HG03108 (cell line): ENCODE data around the gene MAD1L1.

ENCODE experiments used
- ATAC-seq: cut with Tn5 transposase; IDR thresholded peaks from one replicate; pipeline ENCODE4 v1.9.1; 2021; ENCODE audit warnings: moderate library complexity; ENCODE audit not compliant: unreplicated experiment

MAD1L1 gene

GRCh38 chr7:1965579-1966294 is 267.0 kb downstream of the MAD1L1 start:
- ATAC-seq, result no peak

- no peak for ATAC-seq
These were observed 267.7 kb downstream of the MAD1L1 start for GRCh38 chr7:1964913-1965578.

- ATAC-seq, result no peak
These were observed 268.4 kb downstream of the MAD1L1 start for GRCh38 chr7:1964211-1964912.

GRCh38 chr7:1963575-1963974 is 269.2 kb downstream of the MAD1L1 start:
- ATAC-seq, result no peak

GRCh38 chr7:1961701-1962276 is 271.0 kb downstream of the MAD1L1 start:
- ATAC-seq, result no peak

- ATAC-seq, result no peak
These were observed 273.4 kb downstream of the MAD1L1 start for GRCh38 chr7:1959305-1959704.

GRCh38 chr7:1957471-1958225 is 275.1 kb downstream of the MAD1L1 start:
- ATAC-seq, result no peak

GRCh38 chr7:1956611-1957470 is 275.9 kb downstream of the MAD1L1 start:
- ATAC-seq, result no peak

- ATAC-seq, result no peak
These were observed 276.6 kb downstream of the MAD1L1 start for GRCh38 chr7:1956141-1956540.

- no peak for ATAC-seq
These were observed 278.3 kb downstream of the MAD1L1 start for GRCh38 chr7:1954366-1955004.

GRCh38 chr7:1953199-1954190 is 279.2 kb downstream of the MAD1L1 start:
- ATAC-seq, result no peak

GRCh38 chr7:1952781-1953180 is 280.0 kb downstream of the MAD1L1 start:
- ATAC-seq, result no peak

- no peak for ATAC-seq
These were observed 280.5 kb downstream of the MAD1L1 start for GRCh38 chr7:1952169-1952760.

- ATAC-seq, result no peak
These were observed 281.1 kb downstream of the MAD1L1 start for GRCh38 chr7:1951600-1951999.

GRCh38 chr7:1951159-1951536 is 281.6 kb downstream of the MAD1L1 start:
- ATAC-seq, result no peak

- ATAC-seq, result no peak
These were observed 282.1 kb downstream of the MAD1L1 start for GRCh38 chr7:1950452-1951158.

GRCh38 chr7:1950066-1950451 is 282.7 kb downstream of the MAD1L1 start:
- no peak for ATAC-seq
